Measurements from ENCODE around the gene HOXB4.

HOXB4 gene

DNA sequence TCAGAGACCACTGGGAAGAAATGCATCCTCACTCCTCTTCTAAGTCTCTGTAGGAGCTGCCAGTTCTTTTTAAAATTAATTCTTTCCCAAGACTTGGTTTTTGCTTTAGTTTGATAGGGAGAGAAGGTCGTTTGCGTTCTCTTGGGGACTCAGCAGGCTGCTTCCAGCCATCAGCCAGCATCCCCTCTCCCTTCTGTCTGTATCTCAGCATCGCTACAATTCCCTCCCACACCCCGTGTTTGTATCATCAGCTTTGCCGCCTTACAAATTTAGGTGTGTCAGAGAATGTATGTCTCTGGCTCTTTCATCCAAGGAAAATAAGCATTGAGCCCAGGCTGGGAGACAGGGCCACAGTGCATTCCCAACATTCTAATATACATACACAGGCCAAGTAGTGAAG is 21.2 kb upstream of the HOXB4 start:
- H3K27ac ChIP-seq (ENCODE audit: low read depth, low read length), result no peak overlapping the region
- no peaks in the 10 kb centered on the region for H3K9me3 ChIP-seq (ENCODE audit: control insufficient read depth, insufficient read depth, low read length)
- peaks cover 86% of the 10 kb centered on the region for H3K27me3 ChIP-seq (ENCODE audit: control insufficient read depth, low read length)

GRCh38 chr17:48598736-48599135 is 20.6 kb upstream of the HOXB4 start:
- H4K20me1 ChIP-seq (ENCODE audit: control insufficient read depth, insufficient read depth, low read depth, low read length), result peaks cover 3% of the 10 kb centered on the region; the same call in 1 of the 2 replicates
- H3K9me3 ChIP-seq (ENCODE audit: control insufficient read depth, insufficient read depth, low read length), result no peaks in the 10 kb centered on the region
- no peaks in the 10 kb centered on the region for H3F3A ChIP-seq (ENCODE audit: control insufficient read depth, insufficient read depth)
- H3K4me1 ChIP-seq (ENCODE audit: control insufficient read depth, low read length), result peaks cover 4% of the 10 kb centered on the region; the same call in 1 of the 2 replicates
- no peak overlapping the region for H3K4me3 ChIP-seq (ENCODE audit: low read length)
- H3K36me3 ChIP-seq (ENCODE audit: control insufficient read depth, low read length), result no peaks in the 10 kb centered on the region
- H3K27me3 ChIP-seq (ENCODE audit: control insufficient read depth, low read length), result peaks cover 80% of the 10 kb centered on the region
- no peak for TF ChIP-seq EZH2phosphoT487 (IDR thresholded peaks at IDR 0.05; ENCODE audit: borderline replicate concordance, low read length)
- TF ChIP-seq, protein P1, sequence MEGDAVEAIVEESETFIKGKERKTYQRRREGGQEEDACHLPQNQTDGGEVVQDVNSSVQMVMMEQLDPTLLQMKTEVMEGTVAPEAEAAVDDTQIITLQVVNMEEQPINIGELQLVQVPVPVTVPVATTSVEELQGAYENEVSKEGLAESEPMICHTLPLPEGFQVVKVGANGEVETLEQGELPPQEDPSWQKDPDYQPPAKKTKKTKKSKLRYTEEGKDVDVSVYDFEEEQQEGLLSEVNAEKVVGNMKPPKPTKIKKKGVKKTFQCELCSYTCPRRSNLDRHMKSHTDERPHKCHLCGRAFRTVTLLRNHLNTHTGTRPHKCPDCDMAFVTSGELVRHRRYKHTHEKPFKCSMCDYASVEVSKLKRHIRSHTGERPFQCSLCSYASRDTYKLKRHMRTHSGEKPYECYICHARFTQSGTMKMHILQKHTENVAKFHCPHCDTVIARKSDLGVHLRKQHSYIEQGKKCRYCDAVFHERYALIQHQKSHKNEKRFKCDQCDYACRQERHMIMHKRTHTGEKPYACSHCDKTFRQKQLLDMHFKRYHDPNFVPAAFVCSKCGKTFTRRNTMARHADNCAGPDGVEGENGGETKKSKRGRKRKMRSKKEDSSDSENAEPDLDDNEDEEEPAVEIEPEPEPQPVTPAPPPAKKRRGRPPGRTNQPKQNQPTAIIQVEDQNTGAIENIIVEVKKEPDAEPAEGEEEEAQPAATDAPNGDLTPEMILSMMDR (IDR thresholded peaks at IDR 0.05; ENCODE audit: low read depth, low read length, poor library complexity, severe bottlenecking), result no peak
- H3K27ac ChIP-seq (ENCODE audit: low read depth, low read length), result no peak overlapping the region
- H3K4me2 ChIP-seq (ENCODE audit: low read length), result no peak overlapping the region
- H3K79me2 ChIP-seq (ENCODE audit: control insufficient read depth, low read length), result no peaks in the 10 kb centered on the region
- no peaks in the 10 kb centered on the region for H3K9me2 ChIP-seq (replicated peaks; ENCODE audit: control insufficient read depth, low read length)

More for the DNA sequence above, 21.2 kb upstream of the HOXB4 start:
- Histone ChIP-seq H3K4me1 (ENCODE audit: control insufficient read depth, low read length) (peaks cover 4% of the 10 kb centered on the region; the same call in 1 of the 2 replicates), H3K4me2 (ENCODE audit: low read length) (no peak overlapping the region), H3F3A (ENCODE audit: control insufficient read depth, insufficient read depth) (no peaks in the 10 kb centered on the region), H3K4me3 (ENCODE audit: low read length) (no peak overlapping the region), H3K36me3 (ENCODE audit: control insufficient read depth, low read length) (no peaks in the 10 kb centered on the region), H4K20me1 (ENCODE audit: control insufficient read depth, insufficient read depth, low read depth, low read length) (peaks cover 3% of the 10 kb centered on the region; the same call in 1 of the 2 replicates), H3K9me2 (replicated peaks; ENCODE audit: control insufficient read depth, low read length) (no peaks in the 10 kb centered on the region), H3K79me2 (ENCODE audit: control insufficient read depth, low read length) (no peaks in the 10 kb centered on the region)
- TF ChIP-seq, protein P1 (IDR thresholded peaks at IDR 0.05; ENCODE audit: low read depth, low read length, poor library complexity, severe bottlenecking), result no peak
- TF ChIP-seq EZH2phosphoT487 (IDR thresholded peaks at IDR 0.05; ENCODE audit: borderline replicate concordance, low read length), result no peak

GRCh38 chr17:48597778-48598631 is 19.9 kb upstream of the HOXB4 start:
- peak; percentile 98 for TF ChIP-seq EZH2phosphoT487 (IDR thresholded peaks at IDR 0.05; ENCODE audit: borderline replicate concordance, low read length)
- TF ChIP-seq, protein P1 (IDR thresholded peaks at IDR 0.05; ENCODE audit: low read depth, low read length, poor library complexity, severe bottlenecking), result no peak
- H3K4me3 ChIP-seq (ENCODE audit: low read length), result 0 out of 2 replicates have a peak overlapping the region, but pooled peaks have one; percentile 20
- peaks cover 4% of the 10 kb centered on the region; the same call in 1 of the 2 replicates for H3K4me1 ChIP-seq (ENCODE audit: control insufficient read depth, low read length)
- peak overlapping the region; percentile 44 for H3K4me2 ChIP-seq (ENCODE audit: low read length)
- H3K9me3 ChIP-seq (ENCODE audit: control insufficient read depth, insufficient read depth, low read length), result no peaks in the 10 kb centered on the region
- H3K27ac ChIP-seq (ENCODE audit: low read depth, low read length), result no peak overlapping the region
- H4K20me1 ChIP-seq (ENCODE audit: control insufficient read depth, insufficient read depth, low read depth, low read length), result peaks cover 3% of the 10 kb centered on the region; the same call in 1 of the 2 replicates
- peaks cover 81% of the 10 kb centered on the region for H3K27me3 ChIP-seq (ENCODE audit: control insufficient read depth, low read length)
- no peaks in the 10 kb centered on the region for H3F3A ChIP-seq (ENCODE audit: control insufficient read depth, insufficient read depth)
- no peaks in the 10 kb centered on the region for H3K9me2 ChIP-seq (replicated peaks; ENCODE audit: control insufficient read depth, low read length)
- H3K79me2 ChIP-seq (ENCODE audit: control insufficient read depth, low read length), result no peaks in the 10 kb centered on the region
- no peaks in the 10 kb centered on the region for H3K36me3 ChIP-seq (ENCODE audit: control insufficient read depth, low read length)
